ENCODE results near the gene CAMP. TPM values are rescaled to one million over a fixed set of nuclear protein-coding genes. Genes with fewer than 3 reads are reported as not detected.

CAMP gene
- total RNA-seq, 2 donors from 2014 or later: not detected

DNA sequence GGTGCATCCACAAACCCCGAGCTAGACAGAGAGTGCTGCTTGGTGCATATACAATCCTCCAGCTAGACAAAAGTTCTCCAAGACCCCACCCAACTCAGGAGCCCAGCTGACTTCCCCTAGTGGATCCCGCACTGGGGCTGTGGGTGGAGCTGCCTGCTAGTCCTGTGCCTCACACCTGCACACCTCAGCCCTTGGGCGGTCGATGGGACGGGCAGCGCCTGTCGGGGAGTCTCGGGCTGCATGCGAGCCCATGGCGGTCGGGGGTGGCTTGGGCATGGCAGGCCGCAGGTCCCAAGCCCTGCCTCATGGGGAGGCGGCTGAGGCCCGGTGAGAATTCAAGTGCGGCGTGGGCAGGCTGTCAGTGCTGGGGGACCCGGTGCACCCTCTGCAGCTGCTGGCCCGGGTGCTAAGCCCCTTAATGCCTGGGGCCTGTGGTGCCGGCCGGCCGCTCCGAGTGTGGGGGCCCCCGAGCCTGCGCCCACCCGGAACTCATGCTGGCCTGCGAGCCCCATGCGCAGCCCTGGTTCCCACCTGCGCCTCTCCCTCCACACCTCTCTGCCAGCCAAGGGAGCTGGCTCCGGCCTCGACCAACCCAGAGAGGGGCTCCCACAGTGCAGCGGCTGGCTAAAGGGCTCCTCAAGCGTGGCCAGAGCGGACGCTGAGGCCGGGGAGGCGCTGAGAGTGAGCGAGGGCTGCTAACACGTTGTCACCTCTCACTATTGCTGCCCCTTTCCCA, 48.6 kb downstream of the CAMP start:
- TF ChIP-seq, protein P1, sequence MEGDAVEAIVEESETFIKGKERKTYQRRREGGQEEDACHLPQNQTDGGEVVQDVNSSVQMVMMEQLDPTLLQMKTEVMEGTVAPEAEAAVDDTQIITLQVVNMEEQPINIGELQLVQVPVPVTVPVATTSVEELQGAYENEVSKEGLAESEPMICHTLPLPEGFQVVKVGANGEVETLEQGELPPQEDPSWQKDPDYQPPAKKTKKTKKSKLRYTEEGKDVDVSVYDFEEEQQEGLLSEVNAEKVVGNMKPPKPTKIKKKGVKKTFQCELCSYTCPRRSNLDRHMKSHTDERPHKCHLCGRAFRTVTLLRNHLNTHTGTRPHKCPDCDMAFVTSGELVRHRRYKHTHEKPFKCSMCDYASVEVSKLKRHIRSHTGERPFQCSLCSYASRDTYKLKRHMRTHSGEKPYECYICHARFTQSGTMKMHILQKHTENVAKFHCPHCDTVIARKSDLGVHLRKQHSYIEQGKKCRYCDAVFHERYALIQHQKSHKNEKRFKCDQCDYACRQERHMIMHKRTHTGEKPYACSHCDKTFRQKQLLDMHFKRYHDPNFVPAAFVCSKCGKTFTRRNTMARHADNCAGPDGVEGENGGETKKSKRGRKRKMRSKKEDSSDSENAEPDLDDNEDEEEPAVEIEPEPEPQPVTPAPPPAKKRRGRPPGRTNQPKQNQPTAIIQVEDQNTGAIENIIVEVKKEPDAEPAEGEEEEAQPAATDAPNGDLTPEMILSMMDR (IDR thresholded peaks at IDR 0.05): no peak
- DNase-seq (ENCODE audit: low spot score): no peak

DNA sequence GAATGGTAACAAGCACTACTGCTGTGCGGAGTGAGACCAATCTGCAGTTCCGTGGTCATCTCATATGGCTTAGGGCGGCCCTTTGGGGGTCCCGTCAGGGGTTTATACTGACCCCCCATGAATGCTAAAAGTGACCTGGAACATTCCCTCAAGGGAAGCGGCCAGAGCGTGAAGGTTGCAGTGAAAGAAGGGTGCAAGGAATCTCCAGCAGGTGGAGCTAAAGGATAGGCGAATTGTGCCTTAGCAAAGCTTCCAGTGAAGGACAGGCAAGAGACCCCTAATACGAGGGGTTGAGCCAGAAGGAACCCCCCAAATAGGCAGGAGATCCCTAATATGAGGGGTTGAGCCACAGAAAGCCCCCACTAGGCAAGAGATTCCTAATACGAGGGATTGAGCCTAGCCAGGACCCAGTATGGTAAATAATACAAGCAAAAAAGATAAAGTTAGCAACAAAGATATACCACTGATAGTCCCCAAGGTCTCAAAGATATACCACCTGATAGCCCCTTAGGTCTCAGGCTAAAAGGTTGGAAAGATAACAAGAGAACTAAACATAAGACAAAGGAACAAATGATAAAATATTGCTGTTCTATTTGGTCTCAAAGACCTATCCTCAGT, 50.4 kb downstream of the CAMP start:
- Histone ChIP-seq H3K9me3 (no peaks in the 10 kb centered on the region), H3K4me1 (ENCODE audit: control insufficient read depth in 1 of 2, low read depth in 2 of 2) (no peaks in the 10 kb centered on the region), H3K27ac (no peak overlapping the region), H3K36me3 (peaks cover 5% of the 10 kb centered on the region), H3K27me3 (replicated peaks; ENCODE audit: insufficient read depth) (no peaks in the 10 kb centered on the region), H3K4me3 (no peak overlapping the region)
- TF ChIP-seq, protein P1 (IDR thresholded peaks at IDR 0.05): peak; percentile 77
- DNase-seq (ENCODE audit: low spot score) (no peak), ATAC-seq (ENCODE audit: insufficient number of reproducible peaks, low FRiP score, low read depth) (no peak)

More for the DNA sequence above, 48.6 kb downstream of the CAMP start:
- Histone ChIP-seq H3K4me3 (no peak overlapping the region), H3K9me3 (no peaks in the 10 kb centered on the region), H3K36me3 (peaks cover 13% of the 10 kb centered on the region), H3K4me1 (ENCODE audit: control insufficient read depth in 1 of 2, low read depth in 2 of 2) (no peaks in the 10 kb centered on the region), H3K27ac (no peak overlapping the region), H3K27me3 (replicated peaks; ENCODE audit: insufficient read depth) (no peaks in the 10 kb centered on the region)
- no peak for ATAC-seq (ENCODE audit: insufficient number of reproducible peaks, low FRiP score, low read depth)

DNA sequence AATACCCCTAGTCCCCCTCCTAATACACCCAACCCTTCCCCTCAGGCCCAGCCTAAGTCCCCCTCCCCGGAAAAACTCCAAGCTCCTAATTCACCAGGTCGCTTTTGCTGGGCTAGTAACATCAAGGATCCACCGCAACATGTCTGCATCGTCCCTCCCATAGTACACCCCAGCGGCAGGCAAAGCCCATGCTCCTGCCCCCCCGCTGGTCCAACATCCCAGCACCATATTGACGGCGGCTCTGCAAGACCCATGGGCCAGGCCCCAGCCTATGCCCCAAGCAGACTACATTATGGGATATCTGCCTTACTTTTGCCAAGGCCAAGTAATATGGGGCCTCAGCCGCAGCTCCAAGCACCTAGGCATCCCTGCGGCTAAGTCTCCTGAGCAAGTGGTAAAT, 51.2 kb downstream of the CAMP start:
- TF ChIP-seq, protein P1 (IDR thresholded peaks at IDR 0.05): no peak
- DNase-seq (ENCODE audit: low spot score): no peak
- ATAC-seq (ENCODE audit: insufficient number of reproducible peaks, low FRiP score, low read depth): no peak
- H3K4me1 ChIP-seq (ENCODE audit: control insufficient read depth in 1 of 2, low read depth in 2 of 2): no peaks in the 10 kb centered on the region
- no peaks in the 10 kb centered on the region for H3K27me3 ChIP-seq (replicated peaks; ENCODE audit: insufficient read depth)
- no peaks in the 10 kb centered on the region for H3K36me3 ChIP-seq
- no peaks in the 10 kb centered on the region for H3K9me3 ChIP-seq
- no peak overlapping the region for H3K4me3 ChIP-seq
- H3K27ac ChIP-seq: no peak overlapping the region

Other genes with a start within 250 kb of the CAMP start
- gene MAP4, start 207.1 kb upstream of the CAMP start, total RNA-seq: 100 to 1,000 TPM; 252 to 264 TPM
- 1 to 10 TPM in 1 of 2 donors, not detected in 1; 2.5 TPM for gene CDC25A, start 35.1 kb upstream of the CAMP start, total RNA-seq
- 1 to 10 TPM; 8.9 to 9.1 TPM for gene ZNF589, start 17.6 kb downstream of the CAMP start, total RNA-seq
- gene NME6, start 77.9 kb downstream of the CAMP start, total RNA-seq: 10 to 100 TPM; 13.7 to 34.2 TPM
- not detected for gene SPINK8, start 110.2 kb downstream of the CAMP start, total RNA-seq
- gene FBXW12, start 148.7 kb downstream of the CAMP start, total RNA-seq: not detected
- 100 to 1,000 TPM; 177 to 210 TPM for gene PLXNB1, start 206.6 kb downstream of the CAMP start, total RNA-seq
- gene CCDC51, start 216.6 kb downstream of the CAMP start, total RNA-seq: 10 to 100 TPM in 1 of 2 donors, 1 to 10 TPM in 1; 5.9 to 15.2 TPM
- 100 to 1,000 TPM; 112 to 164 TPM for gene TMA7, start 216.8 kb downstream of the CAMP start, total RNA-seq
- gene ATRIP, start 223.2 kb downstream of the CAMP start, total RNA-seq: 1 to 10 TPM; 4.0 to 8.3 TPM